ENCODE results near the gene THPO. TPM values are rescaled to one million over a fixed set of nuclear protein-coding genes. Genes with fewer than 3 reads are reported as not detected.

THPO gene
- total and polyA plus RNA-seq, 10 of the 15 experiments (the other 5 are each of a cell fraction or from before 2014, with no cell fraction given): not detected

GRCh38 chr3:184375747-184376461 lies 2.1 kb downstream of the THPO start:
- in situ Hi-C loops (cut with MboI): no loop called here
- POLR2A ChIA-PET: no interaction called here

More at GRCh38 chr3:184375747-184376461, 2.1 kb downstream of the THPO start:
- H3K36me3 ChIP-seq (ENCODE audit: control insufficient read depth in 2 of 2, insufficient read depth in 2 of 2, low read length in 1 of 2): no peaks in the 10 kb centered on the region
- H3K27ac ChIP-seq (ENCODE audit: control insufficient read depth, insufficient read depth): no peak overlapping the region
- intact Hi-C loops (cut with micrococcal nuclease; ENCODE audit: unreplicated experiment): no loop called here
- TF ChIP-seq GATAD2B (conservative IDR thresholded peaks at IDR 0.05; ENCODE audit: low read depth): no peak
- no peak for TF ChIP-seq FOXK2 (IDR thresholded peaks at IDR 0.05)
- TF ChIP-seq GABPA (IDR thresholded peaks at IDR 0.05; ENCODE audit: low read depth): no peak
- TF ChIP-seq KDM1A (IDR thresholded peaks at IDR 0.05; ENCODE audit: borderline replicate concordance): no peak
- TF ChIP-seq ZNF384 (IDR thresholded peaks at IDR 0.05; ENCODE audit: borderline replicate concordance, low read depth, low read length): no peak
- no peak for TF ChIP-seq SPI1 (IDR thresholded peaks at IDR 0.05; ENCODE audit: borderline replicate concordance, insufficient read depth, low read depth, low read length)
- no peak for TF ChIP-seq ZNF217 (IDR thresholded peaks at IDR 0.05)
- no peak for TF ChIP-seq IRF4 (IDR thresholded peaks at IDR 0.05; ENCODE audit: low read depth, low read length)
- TF ChIP-seq USF2 (IDR thresholded peaks at IDR 0.05; ENCODE audit: borderline replicate concordance, low read depth, low read length): no peak
- no peak for TF ChIP-seq ASH2L (IDR thresholded peaks at IDR 0.05; ENCODE audit: borderline replicate concordance, low read depth)
- no peak overlapping the region for H3K4me2 ChIP-seq (ENCODE audit: control insufficient read depth, insufficient read depth)
- H3K4me1 ChIP-seq (ENCODE audit: control insufficient read depth, insufficient read depth, low read length): no peaks in the 10 kb centered on the region
- no peak overlapping the region for H2AFZ ChIP-seq (ENCODE audit: control insufficient read depth, low read depth, low read length)
- no TSS peak for BruUV-seq (replicated peaks)
- no peak for ATAC-seq
- RAD21 ChIA-PET (ENCODE audit: unreplicated experiment): no interaction called here
- H3K79me2 ChIP-seq (ENCODE audit: control insufficient read depth, insufficient read depth, low read length): no peaks in the 10 kb centered on the region
- CTCF ChIA-PET: interaction anchor here (1.2 to 2.1 kb wide), 3 partner anchors 165 to 403 kb away, joined by 3 to 6 read pairs (median 4); no protein-coding TSS in a partner anchor
- H4K20me1 ChIP-seq (ENCODE audit: control insufficient read depth, insufficient read depth): no peaks in the 10 kb centered on the region
- no peak overlapping the region for H3K9ac ChIP-seq (ENCODE audit: control insufficient read depth, insufficient read depth, low read length)
- DNase-seq (ENCODE audit: low read depth, low spot score): no peak
- WGBS (ENCODE audit: insufficient coverage, insufficient replicate concordance, low lambda C conversion rate, missing lambda C conversion rate): 34% methylated on average over 12 of the region's 12 CpGs
- no peak overlapping the region for H3K4me3 ChIP-seq
- H3K9me3 ChIP-seq (replicated peaks; ENCODE audit: control insufficient read depth, insufficient read depth, low read length): no peaks in the 10 kb centered on the region
- FAIRE-seq: no peak
- SMC1A ChIA-PET (ENCODE audit: uncharacterized antibody, unreplicated experiment): no interaction called here
- peaks cover 3 to 11% of the 10 kb centered on the region in 2 experiments for H3K27me3 ChIP-seq (replicated peaks in 1 of 2; ENCODE audit: control insufficient read depth in 2 of 2, insufficient read depth in 2 of 2, low read length in 1 of 2)
